GM12892 (cell line): ENCODE results near the gene GPC5.

Experiments
- DNase-seq: peaks from one replicate; pipeline ENCODE4 v3.0.0; 2011; ENCODE audit not compliant: insufficient read length
- FAIRE-seq: peaks from 2 replicates; lab custom pipeline; 2011; peaks lifted over from hg19 to GRCh38; lab: Jason Lieb, UNC
- POLR2A ChIP-seq: IDR thresholded peaks from 2 replicates; pipeline ENCODE4 v1.6.1; 2011; ENCODE audit warnings: low read depth, low read length, control low read depth
- POLR2AphosphoS5 ChIP-seq: IDR thresholded peaks from 2 replicates; pipeline ENCODE4 v1.6.1; 2011; ENCODE audit warnings: low read depth, low read length, control low read depth
- TAF1 ChIP-seq: IDR thresholded peaks from 2 replicates; pipeline ENCODE4 v1.6.1; 2011; ENCODE audit warnings: low read depth, mild to moderate bottlenecking, control low read depth, low read length, borderline replicate concordance

Gene GPC5

DNA sequence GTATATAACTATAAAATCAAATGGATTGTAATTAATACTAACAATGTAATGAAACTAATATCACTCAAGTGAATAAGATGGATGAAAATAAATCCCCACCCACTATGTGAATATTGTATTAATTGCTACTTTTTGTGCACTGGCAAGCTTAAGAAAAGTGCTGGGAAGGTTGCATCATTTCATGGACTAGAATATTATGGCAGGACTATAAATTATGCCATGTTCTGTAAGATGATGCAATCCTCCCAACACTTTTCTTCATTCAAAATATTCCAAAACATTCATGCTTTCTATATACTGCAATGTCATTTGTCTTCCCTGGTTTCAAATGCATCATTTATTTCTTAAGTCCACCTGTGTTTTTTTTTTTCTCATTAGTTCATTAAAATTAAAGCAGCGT is 1370.6 kb downstream of the GPC5 start:
- FAIRE-seq (no peak), DNase-seq (no peak)
- no peak for TF ChIP-seq POLR2AphosphoS5

DNA sequence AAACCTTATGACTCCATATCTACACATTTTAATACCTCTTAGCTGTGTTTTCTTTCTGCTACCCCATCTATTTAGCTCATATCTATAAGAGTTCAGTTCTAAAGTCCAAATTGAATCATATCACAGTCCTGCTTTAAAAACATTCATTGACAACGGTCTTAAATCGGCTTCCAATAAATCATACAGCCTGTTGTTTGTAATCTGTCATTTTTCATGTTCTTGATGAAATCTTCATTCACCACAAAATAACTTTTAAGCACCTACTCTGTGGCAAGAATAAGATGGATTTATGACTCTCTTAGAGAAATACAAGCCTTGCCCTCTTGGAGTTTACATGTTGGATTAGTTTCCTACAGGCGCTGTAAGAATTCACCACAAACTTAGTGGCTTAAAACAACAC is 1377.2 kb downstream of the GPC5 start:
- TF ChIP-seq TAF1 (no peak), POLR2A (no peak), POLR2AphosphoS5 (no peak)
- no peak for FAIRE-seq
- no peak for DNase-seq

DNA sequence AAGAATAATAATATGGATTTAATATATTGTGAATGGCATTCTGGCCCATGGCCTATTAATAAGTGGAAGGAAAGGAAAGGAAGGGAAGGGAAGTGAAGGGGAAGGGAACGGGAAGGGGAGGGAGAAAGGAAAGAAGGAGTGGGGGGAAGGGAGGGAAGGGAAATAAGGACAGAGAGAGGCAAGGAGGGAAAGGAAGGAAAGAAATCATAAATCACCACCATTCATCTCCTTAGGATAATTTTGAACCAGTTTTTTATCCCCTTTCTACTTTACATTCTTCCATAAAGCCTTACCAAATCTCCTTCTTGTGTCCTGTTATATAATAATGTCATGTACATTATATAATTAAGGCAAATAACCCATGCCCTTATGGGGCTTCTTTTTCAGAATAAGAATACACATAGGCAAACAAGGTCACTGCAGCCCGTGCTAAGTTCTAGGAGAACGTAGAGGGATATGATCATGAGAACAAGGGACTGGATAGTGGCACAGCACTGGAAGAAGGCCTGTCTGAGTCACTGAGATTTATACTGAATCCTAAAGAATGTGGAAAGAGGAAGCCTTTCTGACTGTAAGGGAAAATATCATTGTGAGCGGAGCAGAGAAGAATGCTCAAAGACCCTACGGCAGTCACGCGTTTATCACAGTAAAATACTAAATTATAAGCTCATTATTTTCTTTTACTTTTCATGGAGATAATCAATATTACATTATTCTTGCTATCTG is 1383.7 kb downstream of the GPC5 start:
- TF ChIP-seq TAF1: no peak
- TF ChIP-seq POLR2AphosphoS5: no peak
- no peak for TF ChIP-seq POLR2A
- DNase-seq: no peak
- no peak for FAIRE-seq

DNA sequence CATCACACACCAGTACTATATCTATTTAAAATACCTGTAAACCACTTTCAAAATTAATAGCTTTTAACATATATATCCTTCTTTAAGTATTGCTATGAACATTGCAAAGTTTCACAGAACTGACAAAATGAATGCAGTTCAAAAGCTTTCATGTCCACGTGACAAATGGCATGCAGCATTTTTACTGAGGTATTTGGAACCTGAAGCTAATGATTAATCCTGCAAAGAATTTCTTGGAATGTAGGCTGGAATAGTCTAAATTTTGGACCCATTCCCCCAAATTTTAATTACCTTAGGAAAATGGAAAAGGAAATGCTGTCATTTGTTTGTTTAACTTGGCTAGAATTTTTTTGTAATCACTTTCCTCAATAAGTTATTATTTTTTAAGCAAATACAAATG is 1404.4 kb downstream of the GPC5 start:
- no peak for FAIRE-seq
- no peak for DNase-seq
- no peak for TF ChIP-seq POLR2AphosphoS5

DNA sequence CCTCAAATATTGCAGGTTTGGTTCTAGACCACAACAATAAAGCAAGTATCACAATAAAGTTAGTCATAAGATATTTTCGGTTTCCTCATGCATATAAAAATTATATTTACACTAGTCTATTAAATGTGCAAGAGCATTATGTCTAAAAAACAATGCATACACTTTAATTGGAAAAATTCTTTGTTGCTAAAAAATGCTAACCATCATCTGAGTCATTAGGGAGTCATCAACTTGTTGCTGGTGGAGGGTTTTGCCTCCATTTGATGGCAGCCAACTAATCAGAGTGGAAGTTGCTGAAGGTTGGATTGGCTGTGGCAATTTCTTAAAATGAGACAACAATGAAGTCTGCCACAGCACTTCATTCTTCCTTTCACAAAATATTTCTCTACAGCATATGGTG is 1405.9 kb downstream of the GPC5 start:
- FAIRE-seq: peak; percentile 33

DNA sequence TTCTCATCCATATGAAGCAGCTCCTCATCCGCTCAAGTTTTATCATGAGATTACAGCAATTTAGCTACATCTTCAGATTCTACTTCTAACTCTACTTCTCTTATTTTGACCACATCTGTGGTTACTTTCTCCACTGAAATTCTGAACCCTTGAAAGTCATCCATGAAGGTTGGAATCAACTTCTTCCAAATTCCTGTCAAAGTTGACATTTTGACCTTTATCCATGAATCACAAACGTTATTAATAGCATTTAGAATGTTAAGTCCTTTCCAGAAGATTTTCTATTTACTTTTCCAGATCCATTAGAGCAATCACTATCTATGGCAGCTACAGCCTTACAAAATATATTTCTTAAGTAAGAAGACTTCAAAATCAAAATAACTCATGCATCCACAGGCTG is 1406.5 kb downstream of the GPC5 start:
- TF ChIP-seq POLR2AphosphoS5 (no peak), POLR2A (no peak), TAF1 (no peak)
- DNase-seq: no peak
- FAIRE-seq: no peak

More for the DNA sequence above, 1405.9 kb downstream of the GPC5 start:
- DNase-seq: no peak
- TF ChIP-seq POLR2A (no peak), TAF1 (no peak), POLR2AphosphoS5 (no peak)

DNA sequence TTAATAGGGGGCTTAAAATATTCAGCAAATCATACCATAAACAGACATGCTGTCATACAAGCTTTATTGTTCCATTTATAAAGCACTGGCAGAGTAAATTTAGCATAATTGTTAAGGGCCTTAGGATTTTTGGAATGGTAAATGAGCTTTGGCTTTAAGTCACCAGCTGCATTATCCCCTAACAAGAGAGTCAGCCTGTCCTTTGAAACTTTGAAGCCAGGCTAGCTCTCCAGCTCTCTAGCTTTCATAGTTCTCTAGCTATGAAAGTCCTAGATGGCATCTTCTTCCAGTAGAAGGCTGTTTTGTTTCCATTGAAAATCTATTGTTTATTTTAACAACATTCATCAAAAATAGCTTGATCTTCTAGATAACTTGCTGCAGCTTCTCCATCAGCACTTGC is 1407.3 kb downstream of the GPC5 start:
- FAIRE-seq: no peak
- DNase-seq: no peak
- TF ChIP-seq POLR2A (no peak), TAF1 (no peak), POLR2AphosphoS5 (no peak)

DNA sequence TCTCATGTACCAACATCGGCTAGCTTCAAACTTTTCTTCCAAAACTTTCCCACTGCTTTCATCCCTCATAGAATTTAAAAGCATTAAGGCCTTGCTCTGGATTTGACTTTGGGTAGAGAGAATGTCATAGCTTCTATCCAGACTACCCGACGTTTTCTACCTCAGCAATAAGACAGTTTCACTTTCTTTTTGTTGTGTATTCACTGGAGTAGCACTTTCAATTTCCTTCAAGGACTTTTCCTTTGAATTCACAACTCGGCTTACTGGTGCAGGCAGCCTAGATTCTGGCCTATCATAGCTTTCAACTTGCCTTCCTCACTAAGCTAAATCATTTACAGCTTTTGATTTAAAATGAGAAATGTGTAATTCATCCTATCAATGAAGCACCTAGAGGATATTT is 1407.8 kb downstream of the GPC5 start:
- FAIRE-seq: peak; percentile 27
- DNase-seq: no peak
- TF ChIP-seq POLR2A (no peak), POLR2AphosphoS5 (no peak), TAF1 (no peak)

DNA sequence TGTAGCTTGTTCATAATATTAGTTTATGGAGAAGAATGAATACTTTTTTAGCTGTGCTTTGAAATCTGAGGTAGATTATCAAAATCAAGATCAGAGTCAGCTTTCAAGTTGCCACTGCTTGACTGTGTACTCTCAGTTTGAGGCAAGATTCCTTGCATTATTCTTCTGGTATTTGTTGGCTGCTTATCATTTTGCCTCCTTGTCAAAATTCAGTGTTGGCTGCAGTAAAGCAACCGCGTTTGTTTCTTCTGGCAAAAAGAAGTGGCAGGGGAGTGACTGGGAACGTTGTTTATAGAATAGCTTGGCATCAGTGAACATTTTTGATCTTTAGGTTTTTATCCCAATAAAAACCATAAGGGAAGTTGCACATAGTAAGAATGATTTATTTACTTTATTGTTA is 1408.9 kb downstream of the GPC5 start:
- FAIRE-seq: no peak
- DNase-seq: no peak
- TF ChIP-seq POLR2AphosphoS5: no peak
- TF ChIP-seq TAF1: no peak
- TF ChIP-seq POLR2A: no peak

DNA sequence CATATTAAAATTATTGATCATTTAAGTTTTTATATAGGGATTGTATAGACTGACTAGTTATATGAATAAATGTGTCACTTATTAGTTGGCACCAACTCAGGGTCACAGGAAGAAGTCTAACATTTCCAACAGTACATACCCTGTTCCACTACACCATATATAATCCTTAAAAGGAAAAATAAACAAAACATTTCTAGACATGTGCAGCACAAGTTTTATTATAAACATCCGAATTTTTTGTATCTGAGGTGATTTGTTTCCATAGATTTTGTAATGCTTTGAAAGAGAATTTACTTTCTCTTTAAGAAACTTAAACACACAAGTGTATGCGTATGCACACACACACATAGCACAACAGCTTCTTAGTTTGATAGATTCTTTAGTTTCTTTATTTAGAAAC is 1409.5 kb downstream of the GPC5 start:
- FAIRE-seq (no peak), DNase-seq (no peak)
- TF ChIP-seq POLR2AphosphoS5: no peak
- TF ChIP-seq POLR2A: no peak
- TF ChIP-seq TAF1: no peak

DNA sequence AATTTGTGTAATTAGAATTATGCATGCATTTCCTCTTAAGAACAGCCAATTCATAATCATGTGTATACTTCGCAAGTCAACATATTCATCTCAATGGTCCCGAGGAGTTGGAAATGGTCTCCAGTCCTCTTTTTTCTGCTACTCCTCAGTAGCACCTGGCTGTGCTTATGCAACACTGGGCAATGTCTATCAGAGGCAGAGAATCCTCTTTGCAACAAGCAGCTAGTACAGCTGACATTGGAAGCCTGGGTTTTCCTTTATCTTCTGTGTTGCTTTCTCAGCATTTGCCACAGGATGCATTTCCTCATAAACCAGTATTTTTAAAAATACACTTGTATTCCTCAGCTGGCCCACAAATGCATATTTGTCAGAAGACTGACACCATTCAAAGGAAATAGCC is 1422.9 kb downstream of the GPC5 start:
- TF ChIP-seq TAF1: no peak
- TF ChIP-seq POLR2A: no peak
- no peak for TF ChIP-seq POLR2AphosphoS5
- DNase-seq (no peak), FAIRE-seq (no peak)

DNA sequence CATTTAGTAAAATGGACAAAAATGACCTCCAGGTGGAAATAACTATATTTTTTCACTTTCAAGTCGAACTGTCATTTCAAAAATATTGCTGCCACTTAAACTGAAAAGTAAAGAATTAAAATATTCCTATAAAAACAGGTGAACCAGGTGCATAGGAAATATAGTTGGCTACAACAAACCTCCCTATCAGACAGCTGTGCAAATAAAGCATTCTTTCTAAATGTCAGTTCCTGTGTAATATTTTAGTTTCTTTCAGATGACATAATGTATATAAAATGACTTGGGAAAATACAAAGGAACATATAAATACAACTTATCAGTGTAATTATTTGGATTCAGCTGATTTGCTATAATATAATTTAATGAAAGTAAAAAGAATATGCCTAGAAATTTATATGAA is 1424.6 kb downstream of the GPC5 start:
- TF ChIP-seq POLR2AphosphoS5 (no peak), POLR2A (no peak), TAF1 (no peak)
- FAIRE-seq (no peak), DNase-seq (no peak)

DNA sequence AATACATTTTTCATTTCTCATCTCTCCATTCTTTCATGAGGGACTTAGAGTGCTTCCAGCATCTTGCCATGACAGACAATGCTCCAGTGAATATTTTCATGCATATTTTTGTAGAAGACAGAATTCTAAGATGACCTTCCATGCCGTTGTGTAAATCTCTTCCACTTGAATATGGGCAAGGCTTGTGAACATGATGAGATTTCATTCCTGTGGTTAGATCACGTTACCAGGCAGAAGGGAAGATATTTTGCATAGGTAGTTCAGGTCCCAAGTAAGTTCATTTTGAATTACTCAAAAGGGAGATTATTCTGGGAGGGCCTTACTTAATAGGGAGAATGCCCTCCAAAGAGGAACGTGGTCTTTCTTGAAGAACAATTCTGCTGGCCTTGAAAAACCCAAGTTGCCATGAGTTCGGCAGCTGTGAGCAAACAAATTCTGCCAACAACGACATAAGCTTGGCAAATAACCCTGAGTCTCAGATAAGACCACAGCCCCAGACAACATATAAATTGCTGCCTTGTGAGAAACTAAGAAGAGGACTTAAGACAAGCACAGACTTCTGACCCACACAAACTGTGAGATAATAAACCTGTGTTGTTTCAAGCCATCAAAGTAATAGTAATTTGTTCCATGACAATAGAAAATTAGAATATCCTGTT is 1427.6 kb downstream of the GPC5 start:
- FAIRE-seq (no peak), DNase-seq (no peak)
- TF ChIP-seq POLR2AphosphoS5: no peak
- no peak for TF ChIP-seq POLR2A
